Stimulated activated CD4-positive, alpha-beta T cell treated with anti-CD3 and anti-CD28 coated beads, Interleukin-15, amount 100 ng/mL, for 24 hours (primary cell): ENCODE measurements around the gene RBBP7.

Source experiments
- DNase-seq: peaks from one replicate; pipeline ENCODE4 v3.0.0-alpha.2; 2020

The RBBP7 gene

GRCh38 chrX:16862829-16863228 is 7.3 kb downstream of the RBBP7 start:
- DNase-seq, result no peak

DNA sequence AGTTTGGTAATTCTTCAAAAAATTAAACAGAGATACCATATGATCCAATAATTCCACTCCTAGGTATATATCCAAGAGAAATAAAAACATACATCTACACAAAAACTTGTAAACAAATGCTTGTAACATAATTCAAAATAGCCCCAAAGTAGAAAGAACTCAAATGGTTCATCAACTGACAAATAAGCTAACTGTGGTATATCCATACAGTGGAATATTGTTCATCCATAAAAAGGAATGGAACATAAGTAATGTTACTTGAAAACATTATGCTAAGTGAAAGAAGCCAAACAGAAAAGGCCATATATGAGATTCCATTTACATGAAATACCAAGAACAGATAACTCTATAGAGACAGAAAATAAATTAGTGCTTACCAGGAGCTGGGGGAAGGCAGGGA is 13.4 kb downstream of the RBBP7 start:
- DNase-seq, result no peak

GRCh38 chrX:16856076-16856404 is 14.1 kb downstream of the RBBP7 start:
- peak; percentile 52 for DNase-seq

DNA sequence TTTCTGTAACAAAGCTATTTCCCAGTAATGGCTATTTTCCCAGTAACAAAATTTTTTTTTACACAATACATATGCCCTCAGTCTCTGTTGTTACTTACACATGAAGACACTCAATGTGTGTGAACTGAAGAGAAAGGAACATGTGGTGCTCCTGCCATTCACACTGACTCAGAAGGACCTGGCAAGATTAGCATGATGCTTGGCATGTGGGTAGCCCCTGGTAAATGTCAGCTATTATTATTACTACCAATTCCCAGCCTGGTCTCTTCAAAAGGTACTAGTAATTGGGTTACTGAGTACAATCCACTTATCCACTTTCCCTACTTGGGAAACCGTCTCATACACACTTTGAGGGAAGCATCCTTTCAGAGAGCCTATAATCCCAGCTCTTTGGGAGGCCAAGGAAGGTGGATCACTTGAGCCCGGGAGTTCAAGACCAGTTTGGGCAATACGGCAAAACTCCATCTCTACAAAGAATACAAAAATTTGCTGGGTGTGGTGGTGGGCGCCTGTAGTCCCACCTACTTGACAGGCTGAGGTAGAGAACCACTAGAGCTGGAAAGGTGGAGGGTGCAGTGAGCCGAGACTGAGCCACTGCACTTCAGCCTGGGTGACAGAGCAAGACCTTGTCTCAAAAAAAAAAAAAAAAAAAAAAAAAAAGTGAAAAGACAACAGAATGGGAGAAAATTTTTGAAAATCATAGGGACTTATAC is 14.6 kb downstream of the RBBP7 start:
- DNase-seq, result no peak

- DNase-seq, result no peak
These were observed 16.6 kb downstream of the RBBP7 start for GRCh38 chrX:16853537-16853936.

- no peak for DNase-seq
These were observed 17.5 kb downstream of the RBBP7 start for GRCh38 chrX:16852617-16853179.

DNA sequence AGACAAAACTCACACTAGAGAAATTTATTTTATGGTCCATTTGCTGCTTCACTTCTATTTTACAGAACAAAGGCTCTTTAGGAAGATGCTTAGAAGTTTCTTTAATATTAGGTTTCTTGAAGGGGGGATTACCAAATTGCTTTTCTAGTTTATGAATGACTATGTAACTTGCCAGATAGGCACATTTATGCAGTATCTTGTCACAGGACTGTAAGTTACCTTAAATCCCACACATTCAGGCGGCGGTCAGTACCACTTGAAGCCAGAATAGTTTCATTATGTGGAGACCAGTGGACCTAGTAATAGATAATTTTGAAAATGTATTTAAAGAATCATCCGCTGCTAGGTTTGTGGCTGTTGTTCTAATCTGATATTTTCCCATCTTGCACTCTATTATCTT is 18.3 kb downstream of the RBBP7 start:
- DNase-seq, result no peak

- DNase-seq, result no peak
These were observed 18.7 kb downstream of the RBBP7 start for GRCh38 chrX:16851421-16851820.

GRCh38 chrX:16848541-16848940 is 21.6 kb downstream of the RBBP7 start:
- DNase-seq, result no peak

GRCh38 chrX:16845686-16846085 is 24.5 kb downstream of the RBBP7 start:
- no peak for DNase-seq

GRCh38 chrX:16843208-16843909 is 26.8 kb downstream of the RBBP7 start:
- DNase-seq, result no peak

- DNase-seq, result no peak
These were observed 27.5 kb downstream of the RBBP7 start for GRCh38 chrX:16842684-16843083.

DNA sequence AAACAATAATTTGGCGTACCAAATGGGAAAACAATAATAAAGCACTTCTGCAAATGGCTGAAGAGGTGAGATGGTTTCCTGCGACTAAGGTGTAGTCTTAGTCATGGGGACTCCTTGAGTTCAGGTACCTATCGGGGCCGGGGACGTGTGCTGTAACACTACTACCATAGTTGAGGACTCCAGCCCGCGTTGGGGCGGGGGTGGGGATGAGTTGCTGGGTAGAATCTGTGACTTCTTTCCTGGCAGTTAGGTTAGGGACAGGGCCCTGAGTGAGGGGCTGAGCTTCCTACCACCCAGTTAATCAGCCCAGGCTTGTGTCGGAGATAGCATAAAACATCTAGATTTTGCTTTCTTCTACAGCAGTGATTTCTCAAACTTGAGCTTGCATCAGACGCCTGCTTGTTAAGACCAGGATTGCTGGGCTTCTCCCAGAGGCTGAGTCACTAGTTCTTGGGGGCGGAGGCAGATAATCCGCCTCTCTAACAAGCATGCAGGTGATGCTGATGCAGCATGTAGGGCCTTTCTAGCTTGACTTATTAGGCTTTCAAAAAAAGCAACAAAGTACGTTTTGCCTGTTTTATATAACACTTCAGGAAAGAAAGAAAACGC is 30.2 kb downstream of the RBBP7 start:
- peak; percentile 14 for DNase-seq

- no peak for DNase-seq
These were observed 30.8 kb downstream of the RBBP7 start for GRCh38 chrX:16839219-16839851.

GRCh38 chrX:16838202-16839066 is 31.7 kb downstream of the RBBP7 start:
- DNase-seq, result no peak

DNA sequence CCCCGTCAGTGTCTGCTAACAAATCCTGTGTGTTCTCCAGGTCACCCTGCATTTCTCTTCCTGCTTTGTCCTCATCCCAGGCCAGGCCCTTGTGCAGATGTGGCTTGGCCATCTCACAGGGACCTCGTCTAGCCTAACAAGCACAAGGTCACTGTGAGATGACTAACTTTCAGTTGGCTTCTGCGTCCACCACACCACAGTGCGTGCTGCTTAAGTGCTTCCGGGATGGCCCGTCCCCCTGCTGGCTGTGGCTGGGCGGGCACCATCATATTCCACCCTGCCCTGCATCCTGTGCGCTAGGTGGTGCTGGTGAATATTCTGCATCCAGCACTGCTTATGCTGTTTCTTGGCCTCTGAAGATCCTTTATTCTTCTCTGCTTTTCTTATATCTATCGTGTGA is 33.8 kb downstream of the RBBP7 start:
- DNase-seq, result peak; percentile 7

DNA sequence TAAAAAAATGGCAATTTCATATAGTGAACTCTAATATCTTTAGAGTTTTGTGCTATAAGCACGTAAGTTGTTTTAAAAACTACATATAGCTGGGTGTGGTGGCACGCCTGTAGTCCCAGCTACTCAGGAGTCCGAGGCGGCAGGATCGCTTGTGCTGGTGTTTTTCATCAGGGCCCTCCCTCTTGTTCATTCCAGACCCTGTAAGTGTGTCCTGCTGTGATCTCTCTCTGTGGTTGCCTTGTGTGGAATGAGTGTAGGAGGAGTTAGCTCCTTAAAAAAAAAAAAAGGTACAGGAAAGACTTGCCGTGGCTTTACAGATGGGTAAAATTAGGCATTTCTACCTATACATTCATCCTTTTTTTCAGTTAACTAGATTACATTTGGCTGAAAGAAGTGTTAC is 35.4 kb downstream of the RBBP7 start:
- no peak for DNase-seq

DNA sequence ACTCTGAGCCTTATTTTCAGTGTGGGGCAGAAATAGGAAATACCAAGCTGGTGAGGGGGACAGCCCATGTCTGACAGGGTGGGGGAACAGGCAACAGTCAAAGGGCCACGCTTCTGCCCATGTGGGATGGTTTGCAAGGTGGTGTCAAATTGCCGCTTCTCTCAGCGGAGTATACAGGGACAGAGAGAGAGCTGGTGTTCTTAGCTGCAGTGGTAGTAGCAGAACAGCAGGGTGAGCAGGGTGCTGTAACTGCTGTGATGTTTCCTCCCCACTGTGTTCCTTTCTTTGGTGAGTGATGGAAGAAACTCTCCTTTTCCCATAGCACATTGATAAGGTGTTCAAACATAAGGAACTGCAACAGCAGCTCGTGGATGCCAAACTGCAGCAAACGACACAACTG is 37.9 kb downstream of the RBBP7 start:
- no peak for DNase-seq

DNA sequence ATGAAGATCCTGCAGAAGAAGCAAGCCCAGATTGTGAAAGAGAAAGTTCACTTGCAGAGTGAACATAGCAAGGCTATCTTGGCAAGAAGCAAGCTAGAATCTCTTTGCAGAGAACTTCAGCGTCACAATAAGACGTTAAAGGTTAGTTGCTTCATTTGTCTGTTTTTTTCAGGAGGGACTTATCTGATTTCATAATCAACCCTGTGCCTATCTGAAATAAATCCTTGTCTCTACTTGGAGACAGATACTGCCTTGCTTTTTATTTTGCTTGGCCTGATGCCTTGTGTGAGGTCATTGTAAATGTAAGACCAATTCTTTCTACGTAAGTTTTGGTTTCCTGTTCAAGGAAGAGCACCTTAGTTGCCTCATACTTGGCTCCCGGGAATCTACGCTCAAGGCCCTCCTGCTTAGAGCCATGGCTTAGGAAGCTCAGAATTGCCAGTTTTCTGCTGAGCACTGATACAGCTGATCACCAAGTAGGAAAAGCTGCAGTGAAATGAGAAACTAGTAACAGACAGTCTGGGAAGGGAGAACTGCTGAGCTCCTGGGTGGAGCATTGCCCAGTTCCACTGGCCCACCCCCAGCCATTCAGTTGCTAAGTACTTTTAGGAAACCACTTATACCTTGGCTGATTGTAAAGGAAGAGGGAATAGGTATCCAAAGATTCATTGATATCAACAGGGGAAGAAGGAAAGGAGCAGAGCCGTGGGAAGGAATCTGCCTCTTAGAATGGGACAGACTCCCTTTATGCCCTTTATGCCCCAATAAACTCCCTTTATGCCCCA is 41.8 kb downstream of the RBBP7 start:
- DNase-seq, result no peak

DNA sequence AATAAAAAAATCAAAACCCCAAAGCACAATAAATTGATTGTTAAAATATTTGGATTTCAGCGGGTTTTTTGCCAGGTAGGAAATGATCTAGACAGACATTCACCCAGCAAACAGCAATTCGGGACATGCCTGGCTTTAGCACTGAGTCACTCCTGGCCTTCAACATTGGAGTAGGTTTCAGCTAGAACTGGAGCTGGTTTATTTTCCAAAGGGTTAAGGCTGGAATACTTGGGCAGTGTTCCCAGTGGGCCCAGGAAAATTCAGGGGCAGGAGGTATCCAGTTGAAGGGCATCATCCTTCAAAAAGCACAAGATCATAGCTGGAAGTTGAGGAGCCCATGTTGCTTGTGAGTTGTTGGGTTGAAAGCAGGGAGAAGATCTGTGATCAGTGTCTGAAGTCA is 42.9 kb downstream of the RBBP7 start:
- no peak for DNase-seq

- DNase-seq, result no peak
These were observed 44.0 kb downstream of the RBBP7 start for GRCh38 chrX:16826207-16826606.
